Adrenal gland (tissue), 12 donors: Measurements from ENCODE around the gene HOXA13. TPM values are rescaled to one million over a fixed set of nuclear protein-coding genes. Genes with fewer than 3 reads are reported as not detected.

Experiments
- DNase-seq, 7 donors: peaks; one replicate each; pipeline ENCODE4 v3.0.0-alpha.2; 2019 to 2020
- H3K27ac ChIP-seq, 5 donors: fragments of 200-600 bp; sonication (generic) in 4 of 5; 1 replicate in 3 of 5; 2 replicates in 2 of 5; pipeline versions ENCODE4 v1.5.1 to v1.8.0; 2016 to 2020; ENCODE audit warnings: mild to moderate bottlenecking in 1 of 5
- H3K27me3 ChIP-seq: fragments of 200-600 bp; 2 replicates; pipeline ENCODE4 v1.8.0; 2021
- H3K36me3 ChIP-seq, 2 donors: fragments of 200-600 bp; replicated peaks in 1 of 2; 1 replicate in 1 of 2; 2 replicates in 1 of 2; pipeline versions ENCODE4 v1.5.1 to v1.8.0; 2018 to 2022
- H3K4me1 ChIP-seq, 2 donors: fragments of 200-600 bp; replicated peaks in 1 of 2; 1 replicate in 1 of 2; 2 replicates in 1 of 2; pipeline versions ENCODE4 v1.5.1 to v1.8.0; 2018 to 2021
- H3K4me3 ChIP-seq, 4 donors: fragments of 200-600 bp; sonication (generic) in 3 of 4; one replicate each; pipeline ENCODE4 v1.5.1; 2016 to 2018
- H3K9me3 ChIP-seq, 3 donors: fragments of 200-600 bp; sonication (generic) in 1 of 3; replicated peaks in 1 of 3; 1 replicate in 2 of 3; 2 replicates in 1 of 3; pipeline versions ENCODE4 v1.5.1 to v1.8.0; 2016 to 2021
- POLR2A ChIP-seq, 2 donors: fragments of 450-650 bp; IDR thresholded peaks; one replicate each; pipeline ENCODE4 v1.6.1; 2017; ENCODE audit warnings: antibody characterized with exemption in 2 of 2, mild to moderate bottlenecking in 2 of 2, moderate library complexity in 1 of 2
- WGBS, 4 donors: extraction: QIAGEN DNeasy Blood & Tissue Kit in 2 of 4; methylation state at CpG; one replicate each; pipeline versions ENCODE4 v1.1.5 to v1.1.7; 2013 to 2017; 5-methylcytosine and 5-hydroxymethylcytosine counted together
- intact Hi-C, 2 donors: fragments of 100-400 bp; cut with DNase I; formaldehyde crosslinking; loops; one replicate each; pipeline versions ENCODE4 v1.14.1 to v1.15.0; 2022 to 2023
- polyA plus RNA-seq, 3 donors: library from polyadenylated mRNA; stranded (reverse); fragments of 200-250 nt in 2 of 3; fragments of 350-450 nt in 1 of 3; fragmentation: Illumina TruSeq in 1 of 3; extraction: RNeasy Lipid Tissue Mini Kit (QIAGEN cat#74804) in 1 of 3; gene quantifications; one replicate each; pipeline ENCODE4 v1.2.3, GENCODE V29; 2013 to 2014
- total RNA-seq, 9 donors: library from RNA; depleted of rRNA in 4 of 9; stranded (reverse); fragments of >200 nt in 4 of 9; fragments of 120-200 nt in 1 of 9; fragmentation: NEBNext Ultra II Directional in 1 of 9; extraction: Animal tissue kit (Norgen Biotek cat#: 25700) in 1 of 9; gene quantifications; one replicate each; pipeline versions ENCODE4 v1.1.0 to v1.2.4, GENCODE V29; 2013 to 2023
- TF ChIP-seq, protein P1 (sequence below), 6 experiments: fragments of 450-650 bp in 4 of 6; fragments of 200-600 bp in 2 of 6; sonication (generic) in 1 of 6; IDR thresholded peaks; 1 replicate in 5 of 6; 2 replicates in 1 of 6; pipeline versions ENCODE4 v1.5.1 to v1.8.0; 2016 to 2021; ENCODE audit warnings: antibody characterized with exemption in 6 of 6, mild to moderate bottlenecking in 2 of 6, moderate library complexity in 1 of 6
- donor health status: healthy with polysubstance abuse.
- donor health status: Bipolar disorder and iron deficiency.
- donor health status: DM: yes; HTN: yes; CAD: no.
- donor health status: DM: no; HTN: no; CAD: no.
- donor health status: DM: no; HTN: no; CAD: no.
- donor health status: DM: yes; HTN: yes; CAD: no.

HOXA13 gene
- total and polyA plus RNA-seq, 12 donors, result 0.17 to 1.4 (median 0.56) TPM; not detected in 1

DNA sequence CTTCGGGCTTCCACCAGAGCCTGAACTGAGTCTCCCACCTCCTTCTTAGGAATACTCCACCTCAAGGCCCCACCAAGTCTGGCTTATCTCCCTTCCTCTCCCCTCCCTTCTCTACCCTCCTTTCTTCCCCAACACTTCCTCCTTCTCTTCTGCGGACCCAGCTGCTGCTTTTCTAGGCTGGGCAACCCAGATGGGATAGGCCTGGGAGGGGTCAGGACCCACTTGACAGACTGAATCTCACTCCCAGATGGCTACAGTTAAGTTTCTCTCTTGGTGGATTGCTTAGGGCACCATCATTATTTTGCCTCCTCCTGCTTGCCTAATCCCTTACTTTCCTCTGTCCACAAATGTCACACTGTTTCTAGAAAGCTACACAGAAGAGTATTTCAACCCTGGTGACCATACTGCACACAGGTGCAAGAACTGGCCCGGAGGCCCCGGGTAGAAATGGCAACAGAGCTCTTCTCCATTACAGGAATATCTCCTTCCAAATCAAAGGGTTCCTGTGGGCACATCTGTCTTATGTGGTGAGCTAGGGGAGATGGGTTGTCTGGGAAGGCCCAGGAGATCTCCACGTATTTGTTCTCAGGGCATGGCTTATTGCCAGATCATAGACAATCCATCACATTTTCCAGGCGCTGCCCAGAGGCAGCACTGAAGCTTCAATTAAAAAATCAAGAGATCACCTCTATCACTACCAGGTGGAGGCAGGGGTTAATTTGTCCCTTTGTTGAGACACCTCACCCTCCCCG, 9.7 kb downstream of the HOXA13 start:
- Histone ChIP-seq H3K9me3 (no peaks in the 10 kb centered on the region), H3K27me3 (peaks cover 100% of the 10 kb centered on the region), H3K4me1 (peaks cover 9 to 21% of the 10 kb centered on the region in 2 donors), H3K27ac (no peak overlapping the region), H3K4me3 (no peak overlapping the region), H3K36me3 (no peaks in the 10 kb centered on the region)
- DNase-seq, result peak in 3 of 7 donors; percentile 10 to 29 (median 11)
- TF ChIP-seq, protein P1, sequence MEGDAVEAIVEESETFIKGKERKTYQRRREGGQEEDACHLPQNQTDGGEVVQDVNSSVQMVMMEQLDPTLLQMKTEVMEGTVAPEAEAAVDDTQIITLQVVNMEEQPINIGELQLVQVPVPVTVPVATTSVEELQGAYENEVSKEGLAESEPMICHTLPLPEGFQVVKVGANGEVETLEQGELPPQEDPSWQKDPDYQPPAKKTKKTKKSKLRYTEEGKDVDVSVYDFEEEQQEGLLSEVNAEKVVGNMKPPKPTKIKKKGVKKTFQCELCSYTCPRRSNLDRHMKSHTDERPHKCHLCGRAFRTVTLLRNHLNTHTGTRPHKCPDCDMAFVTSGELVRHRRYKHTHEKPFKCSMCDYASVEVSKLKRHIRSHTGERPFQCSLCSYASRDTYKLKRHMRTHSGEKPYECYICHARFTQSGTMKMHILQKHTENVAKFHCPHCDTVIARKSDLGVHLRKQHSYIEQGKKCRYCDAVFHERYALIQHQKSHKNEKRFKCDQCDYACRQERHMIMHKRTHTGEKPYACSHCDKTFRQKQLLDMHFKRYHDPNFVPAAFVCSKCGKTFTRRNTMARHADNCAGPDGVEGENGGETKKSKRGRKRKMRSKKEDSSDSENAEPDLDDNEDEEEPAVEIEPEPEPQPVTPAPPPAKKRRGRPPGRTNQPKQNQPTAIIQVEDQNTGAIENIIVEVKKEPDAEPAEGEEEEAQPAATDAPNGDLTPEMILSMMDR (IDR thresholded peaks at IDR 0.05), result no peak
- no peak for TF ChIP-seq POLR2A (IDR thresholded peaks at IDR 0.05)
- intact Hi-C loops, result loop anchor here (10.0 kb wide), 4 partner anchors 735 to 1315 kb away; no protein-coding TSS in a partner anchor
- WGBS, 4 donors, result 42 to 62% (median 57%) methylated on average over 7 of the region's 7 CpGs

DNA sequence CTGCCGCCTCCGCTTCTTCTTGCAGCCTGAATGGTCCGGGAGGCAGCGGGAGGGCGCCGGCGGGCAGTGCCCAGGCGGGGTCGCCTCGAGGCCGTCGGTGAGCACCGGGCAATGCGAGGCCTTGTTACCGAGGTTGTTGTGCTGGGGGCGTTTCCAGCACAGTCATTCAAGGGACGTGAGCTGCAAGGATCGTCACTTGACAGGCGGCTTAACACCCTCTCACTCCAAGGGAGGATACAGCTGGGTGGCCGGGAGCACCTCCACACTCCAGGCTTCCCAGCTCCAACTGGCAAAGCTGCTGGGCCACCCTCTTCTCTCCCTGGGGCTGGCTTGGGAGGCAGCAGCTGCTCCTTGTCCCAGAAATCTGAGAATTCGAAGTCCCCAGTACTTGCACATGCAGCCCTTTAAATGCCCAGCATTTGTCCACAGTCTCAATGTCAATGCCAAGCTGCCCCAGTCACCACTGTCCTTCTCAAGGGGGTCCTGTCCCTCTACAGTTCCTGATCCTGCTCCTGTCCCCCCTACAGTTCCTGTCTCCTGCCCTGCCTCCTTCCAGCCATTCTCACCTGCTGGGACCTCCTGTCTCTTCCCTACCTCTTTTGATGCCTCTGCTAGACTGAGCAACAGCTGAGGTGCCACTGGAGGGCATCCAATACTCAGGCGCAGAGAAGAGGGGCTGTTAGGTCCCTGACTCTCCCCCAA, 10.4 kb downstream of the HOXA13 start:
- peaks cover 100% of the 10 kb centered on the region for H3K27me3 ChIP-seq
- 26 to 65% (median 33%) methylated on average over 5 to 22 of the region's 22 CpGs for WGBS, 4 donors
- DNase-seq, result peak in 3 of 7 donors; percentile 12 to 47 (median 13)
- no peaks in the 10 kb centered on the region for H3K9me3 ChIP-seq
- no peak overlapping the region for H3K27ac ChIP-seq
- H3K4me3 ChIP-seq, result no peak overlapping the region
- TF ChIP-seq, protein P1 (IDR thresholded peaks at IDR 0.05), result no peak
- TF ChIP-seq POLR2A (IDR thresholded peaks at IDR 0.05), result no peak
- peaks cover 12 to 27% of the 10 kb centered on the region in 2 donors for H3K4me1 ChIP-seq
- intact Hi-C loops, result loop anchor here in 1 of 2 donors (10.0 kb wide), 1 partner anchor 1315 kb away; no protein-coding TSS in a partner anchor
- no peaks in the 10 kb centered on the region for H3K36me3 ChIP-seq

DNA sequence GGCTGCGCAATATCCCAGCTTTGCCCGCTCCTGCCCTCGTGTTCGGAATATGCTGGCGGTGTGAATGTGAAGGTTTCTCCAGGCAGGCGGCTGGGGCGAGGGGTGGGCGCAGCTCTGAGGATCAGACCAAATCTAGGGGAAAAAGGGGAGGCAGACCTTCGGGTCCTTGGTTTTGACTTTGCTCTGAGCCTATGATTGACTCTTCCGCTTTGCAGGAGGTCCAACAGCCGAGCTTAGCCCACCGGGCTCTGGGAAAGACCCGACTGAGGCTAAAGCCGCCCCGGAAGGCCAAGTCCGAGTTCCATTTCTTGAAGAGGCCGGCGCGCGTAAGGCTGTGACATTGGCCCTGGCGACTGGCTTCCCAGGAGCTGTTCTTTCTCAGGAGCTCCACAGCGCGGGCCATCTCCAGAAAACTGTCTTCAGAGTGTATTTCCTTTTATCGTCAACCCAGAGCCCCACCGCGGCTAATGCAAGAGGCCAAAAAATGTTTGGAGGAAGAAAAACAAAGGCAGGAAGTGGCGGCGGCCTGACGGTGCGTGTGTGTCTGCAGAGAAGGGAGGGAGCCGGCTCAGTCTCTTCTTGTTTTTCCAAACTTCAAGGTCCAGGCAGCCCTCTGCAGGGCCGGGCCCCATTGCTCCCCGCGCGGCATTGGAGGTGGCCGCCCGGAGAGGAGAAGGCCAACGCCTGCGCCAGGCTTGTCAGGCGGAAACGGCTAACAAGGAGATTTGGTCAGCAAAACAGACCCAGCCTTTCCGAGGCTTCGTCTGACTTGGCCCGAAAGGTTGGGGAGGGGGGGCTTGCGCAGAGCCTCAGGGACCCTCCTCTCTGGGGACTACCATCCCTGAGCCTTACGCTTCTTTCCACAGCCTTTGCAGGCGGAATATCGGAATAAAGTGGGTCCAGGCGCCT, 11.3 kb downstream of the HOXA13 start:
- DNase-seq, result peak in 4 of 7 donors; percentile 1 to 53 (median 22)

More for the DNA sequence above, 11.3 kb downstream of the HOXA13 start:
- no peaks in the 10 kb centered on the region for H3K36me3 ChIP-seq
- 13 to 22% (median 15%) methylated on average over 20 to 49 of the region's 49 CpGs for WGBS, 4 donors
- H3K27ac ChIP-seq, result no peak overlapping the region
- H3K9me3 ChIP-seq, result no peaks in the 10 kb centered on the region
- peak overlapping the region in 1 of 4 donors; percentile 38 for H3K4me3 ChIP-seq
- intact Hi-C loops, result loop anchor here in 1 of 2 donors (10.0 kb wide), 1 partner anchor 1314 kb away; no protein-coding TSS in a partner anchor
- TF ChIP-seq, protein P1 (IDR thresholded peaks at IDR 0.05), result no peak
- TF ChIP-seq POLR2A (IDR thresholded peaks at IDR 0.05), result no peak
- peaks cover 100% of the 10 kb centered on the region for H3K27me3 ChIP-seq
- H3K4me1 ChIP-seq, result peaks cover 19 to 35% of the 10 kb centered on the region in 2 donors
